OCI-LY1 (cell line): ENCODE results near the gene PEX5L.

Experiments used
- CTCF ChIP-seq: fragments of 200-600 bp; sonication (generic), shearing (Covaris generic); IDR thresholded peaks from 2 replicates; pipeline ENCODE4 v1.5.1; 2017; ENCODE audit warnings: mild to moderate bottlenecking, antibody characterized with exemption, low read length, moderate library complexity, mixed read lengths
- EZH2 ChIP-seq: fragments of 200-600 bp; sonication (generic), shearing (Covaris generic); IDR thresholded peaks from 2 replicates; pipeline ENCODE4 v1.8.0; 2017; ENCODE audit warnings: borderline replicate concordance, mixed run types, mild to moderate bottlenecking, antibody characterized with exemption, low read length, moderate library complexity, mixed read lengths

- TF ChIP-seq CTCF (no peak), EZH2 (no peak)
Observed at GRCh38 chr3:179809639-179810038, 227.1 kb downstream of the PEX5L start.
